Nephron progenitor cell (in vitro differentiated cells): ENCODE results near the gene ANKRD6.
A peak's percentile ranks its signal among the peaks of the same experiment; 100 is the strongest.

Experiments
- DNase-seq: peaks from one replicate; pipeline ENCODE4 v3.0.0; 2021
- H3K27ac Mint-ChIP-seq: 2 replicates; pipeline ENCODE4 v1.8.0; 2021; ENCODE audit warnings: mild to moderate bottlenecking, moderate library complexity, mixed read lengths
- H3K27me3 Mint-ChIP-seq: 2 replicates; pipeline ENCODE4 v1.8.0; 2021; ENCODE audit warnings: mild to moderate bottlenecking, low read depth, mixed read lengths; ENCODE audit not compliant: poor library complexity
- H3K36me3 Mint-ChIP-seq: 2 replicates; pipeline ENCODE4 v1.8.0; 2021; ENCODE audit warnings: low read depth, mixed read lengths
- H3K4me1 Mint-ChIP-seq: 2 replicates; pipeline ENCODE4 v1.8.0; 2021; ENCODE audit warnings: mixed read lengths
- H3K4me3 Mint-ChIP-seq: 2 replicates; pipeline ENCODE4 v1.8.0; 2021; ENCODE audit warnings: mild to moderate bottlenecking, moderate library complexity, mixed read lengths
- H3K9me3 Mint-ChIP-seq: 2 replicates; pipeline ENCODE4 v1.8.0; 2021; ENCODE audit warnings: mild to moderate bottlenecking, moderate library complexity, mixed read lengths
- CTCF ChIP-seq: fragments of 200-600 bp; sonication (generic); IDR thresholded peaks from 2 replicates; pipeline ENCODE4 v1.5.0; 2021; ENCODE audit warnings: antibody characterized with exemption

Gene ANKRD6

GRCh38 chr6:89530982-89531381 lies 98.0 kb downstream of the ANKRD6 start:
- H3K4me3 Mint-ChIP-seq, result no peak overlapping the region
- H3K9me3 Mint-ChIP-seq, result no peaks in the 10 kb centered on the region
- H3K27me3 Mint-ChIP-seq, result no peaks in the 10 kb centered on the region
- no peak for TF ChIP-seq CTCF
- H3K4me1 Mint-ChIP-seq, result peaks cover 31% of the 10 kb centered on the region
- H3K27ac Mint-ChIP-seq, result no peak overlapping the region
- no peak for DNase-seq
- H3K36me3 Mint-ChIP-seq, result peaks cover 16% of the 10 kb centered on the region

DNA sequence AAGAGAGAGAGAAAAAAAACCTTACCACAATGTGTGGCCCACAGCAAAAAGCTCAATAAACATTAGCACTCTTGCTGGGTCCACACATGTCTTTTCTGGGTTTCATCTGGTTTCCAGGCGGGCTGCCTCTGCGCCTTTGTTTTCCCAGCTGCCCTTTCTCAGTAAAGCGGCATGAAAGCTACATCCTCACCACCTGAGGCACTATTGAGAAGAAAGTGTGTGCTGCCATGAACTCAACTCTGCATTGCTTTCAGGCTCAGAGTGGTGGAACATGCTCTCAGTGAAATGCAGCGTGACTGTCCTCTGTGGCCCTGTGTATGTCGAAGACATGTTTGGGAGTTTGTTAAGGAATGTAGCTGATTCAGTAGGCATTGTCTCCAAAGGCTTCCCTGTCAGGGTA lies 103.3 kb downstream of the ANKRD6 start:
- no peak for DNase-seq
- H3K27me3 Mint-ChIP-seq, result no peaks in the 10 kb centered on the region
- no peak overlapping the region for H3K27ac Mint-ChIP-seq
- H3K4me1 Mint-ChIP-seq, result peaks cover 9% of the 10 kb centered on the region
- H3K36me3 Mint-ChIP-seq, result peaks cover 5% of the 10 kb centered on the region
- no peaks in the 10 kb centered on the region for H3K9me3 Mint-ChIP-seq
- TF ChIP-seq CTCF, result no peak
- no peak overlapping the region for H3K4me3 Mint-ChIP-seq

DNA sequence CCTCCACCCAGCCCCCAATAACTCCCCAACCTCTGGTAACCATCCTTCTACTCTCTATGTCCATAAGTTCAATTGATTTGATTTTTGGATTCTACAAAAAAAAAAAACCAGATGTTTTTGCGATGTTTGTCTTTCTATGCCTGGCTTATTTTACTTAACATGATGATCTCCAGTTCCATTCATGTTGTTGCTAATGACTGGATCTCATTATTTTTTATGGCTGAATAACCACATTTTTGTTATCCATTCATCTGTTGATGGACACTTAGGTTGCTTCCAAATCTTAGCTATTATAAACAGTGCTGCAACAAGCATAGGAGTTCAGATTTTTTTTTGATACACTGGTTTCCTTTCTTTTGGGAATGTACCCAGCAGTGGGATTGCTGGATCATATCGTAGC lies 106.8 kb downstream of the ANKRD6 start:
- DNase-seq, result no peak
- H3K4me3 Mint-ChIP-seq, result no peak overlapping the region

DNA sequence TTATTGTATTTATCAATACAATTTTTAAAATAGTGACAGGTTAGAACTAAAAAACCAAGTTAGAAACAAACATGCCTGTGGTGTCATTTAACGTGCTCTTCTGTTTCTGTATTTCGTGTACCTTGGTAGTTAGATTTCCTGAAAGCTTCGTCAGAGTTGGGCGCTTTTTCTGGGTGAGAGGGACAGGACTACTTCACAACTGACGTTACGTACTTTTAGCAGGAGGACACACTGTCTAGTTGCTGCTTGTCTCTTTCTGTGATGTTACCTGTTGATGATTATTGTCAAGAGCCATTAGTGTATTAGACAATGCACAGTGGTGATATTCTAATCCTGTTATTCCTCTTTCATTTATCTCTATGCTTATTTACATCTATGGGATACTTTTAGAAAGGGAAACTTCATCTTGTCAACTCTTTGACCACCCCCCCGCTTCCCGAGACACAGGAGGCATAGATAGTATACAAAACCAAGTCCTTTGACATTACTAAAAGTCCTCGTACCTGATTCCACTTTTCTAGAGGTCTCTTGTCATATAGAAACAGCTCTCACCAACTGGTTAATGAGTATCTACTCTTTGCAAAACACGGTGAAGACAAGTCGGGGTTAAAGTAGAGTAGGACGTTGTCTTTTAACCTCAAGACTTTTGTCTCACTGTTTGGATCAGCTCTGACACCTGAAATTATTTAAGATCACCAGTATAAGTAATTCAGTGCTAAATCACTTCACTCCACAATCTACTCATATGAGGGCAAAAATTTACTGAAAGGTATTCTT lies 109.3 kb downstream of the ANKRD6 start:
- Mint-ChIP-seq H3K9me3 (peaks cover 3% of the 10 kb centered on the region), H3K27me3 (peaks cover 9% of the 10 kb centered on the region)

More for the DNA sequence above, 106.8 kb downstream of the ANKRD6 start:
- no peak for TF ChIP-seq CTCF
- Mint-ChIP-seq H3K27me3 (peaks cover 4% of the 10 kb centered on the region), H3K9me3 (peaks cover 3% of the 10 kb centered on the region), H3K4me1 (peaks cover 9% of the 10 kb centered on the region), H3K27ac (no peak overlapping the region), H3K36me3 (no peaks in the 10 kb centered on the region)

DNA sequence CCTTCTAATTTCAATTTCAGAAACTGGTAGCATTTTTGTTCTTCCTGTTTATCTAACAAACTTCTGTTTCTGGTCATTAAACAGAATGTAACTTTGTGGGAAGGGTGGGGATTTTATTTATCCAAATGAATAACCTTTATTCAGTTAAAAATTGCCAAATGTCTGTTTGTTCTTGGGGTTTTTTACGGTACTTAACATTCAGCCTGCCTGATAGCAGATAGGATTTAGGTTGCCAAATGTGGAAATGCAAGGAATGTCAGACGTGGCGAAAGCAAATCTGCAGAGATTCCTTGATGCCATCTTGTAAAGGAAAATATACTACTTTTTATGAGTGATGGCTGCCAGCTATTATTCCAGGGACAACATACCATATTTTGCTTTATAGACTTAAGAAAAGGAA lies 109.9 kb downstream of the ANKRD6 start:
- H3K4me1 Mint-ChIP-seq, result no peaks in the 10 kb centered on the region
- DNase-seq, result no peak
- H3K27me3 Mint-ChIP-seq, result peaks cover 11% of the 10 kb centered on the region
- peaks cover 3% of the 10 kb centered on the region for H3K9me3 Mint-ChIP-seq
- no peak overlapping the region for H3K27ac Mint-ChIP-seq
- H3K36me3 Mint-ChIP-seq, result no peaks in the 10 kb centered on the region
- no peak overlapping the region for H3K4me3 Mint-ChIP-seq
- TF ChIP-seq CTCF, result no peak

More for the DNA sequence above, 109.3 kb downstream of the ANKRD6 start:
- no peak overlapping the region for H3K4me3 Mint-ChIP-seq
- H3K27ac Mint-ChIP-seq, result peak overlapping the region; percentile 34
- no peaks in the 10 kb centered on the region for H3K4me1 Mint-ChIP-seq
- no peaks in the 10 kb centered on the region for H3K36me3 Mint-ChIP-seq
- TF ChIP-seq CTCF, result no peak
- no peak for DNase-seq

DNA sequence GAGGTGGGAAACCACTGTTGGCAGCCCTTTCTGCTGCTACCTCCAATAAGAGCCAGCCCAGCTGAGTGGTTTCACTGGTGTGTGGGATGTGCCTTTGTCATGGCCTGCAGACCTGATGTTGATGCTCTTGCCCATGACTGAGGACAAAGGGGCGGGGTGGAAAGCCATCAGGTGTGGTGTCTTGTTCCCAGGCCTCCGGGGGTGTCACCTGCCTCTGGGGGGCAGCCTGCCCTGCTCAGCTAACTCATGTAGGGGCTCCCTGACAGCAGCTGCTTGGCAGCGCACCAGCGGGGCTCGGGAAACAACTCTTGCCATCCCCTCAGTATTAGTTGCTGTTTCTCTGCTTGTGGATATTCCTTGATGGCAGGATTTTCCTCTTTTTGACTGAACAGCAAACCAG lies 114.3 kb downstream of the ANKRD6 start:
- Mint-ChIP-seq H3K27ac (no peak overlapping the region), H3K27me3 (peaks cover 19% of the 10 kb centered on the region), H3K36me3 (no peaks in the 10 kb centered on the region), H3K4me3 (no peak overlapping the region), H3K9me3 (no peaks in the 10 kb centered on the region), H3K4me1 (peaks cover 10% of the 10 kb centered on the region)
- no peak for TF ChIP-seq CTCF
- no peak for DNase-seq
